ENCODE data around the gene NECAB2.

- TF ChIP-seq, protein P1, sequence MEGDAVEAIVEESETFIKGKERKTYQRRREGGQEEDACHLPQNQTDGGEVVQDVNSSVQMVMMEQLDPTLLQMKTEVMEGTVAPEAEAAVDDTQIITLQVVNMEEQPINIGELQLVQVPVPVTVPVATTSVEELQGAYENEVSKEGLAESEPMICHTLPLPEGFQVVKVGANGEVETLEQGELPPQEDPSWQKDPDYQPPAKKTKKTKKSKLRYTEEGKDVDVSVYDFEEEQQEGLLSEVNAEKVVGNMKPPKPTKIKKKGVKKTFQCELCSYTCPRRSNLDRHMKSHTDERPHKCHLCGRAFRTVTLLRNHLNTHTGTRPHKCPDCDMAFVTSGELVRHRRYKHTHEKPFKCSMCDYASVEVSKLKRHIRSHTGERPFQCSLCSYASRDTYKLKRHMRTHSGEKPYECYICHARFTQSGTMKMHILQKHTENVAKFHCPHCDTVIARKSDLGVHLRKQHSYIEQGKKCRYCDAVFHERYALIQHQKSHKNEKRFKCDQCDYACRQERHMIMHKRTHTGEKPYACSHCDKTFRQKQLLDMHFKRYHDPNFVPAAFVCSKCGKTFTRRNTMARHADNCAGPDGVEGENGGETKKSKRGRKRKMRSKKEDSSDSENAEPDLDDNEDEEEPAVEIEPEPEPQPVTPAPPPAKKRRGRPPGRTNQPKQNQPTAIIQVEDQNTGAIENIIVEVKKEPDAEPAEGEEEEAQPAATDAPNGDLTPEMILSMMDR (conservative IDR thresholded peaks at IDR 0.05 in 1 of 2, IDR thresholded peaks at IDR 0.05 in 1 of 2; ENCODE audit: low read depth in 1 of 2, low read length in 2 of 2): no peak
- TF ChIP-seq EZH2 (IDR thresholded peaks at IDR 0.05; ENCODE audit: low read length, missing control alignments): no peak
Observed at GRCh38 chr16:84029297-84030047, 61.4 kb downstream of the NECAB2 start.

Measured in fibroblast of lung (primary cell).